ENCODE results near the gene ROR2. TPM values are rescaled to one million over a fixed set of nuclear protein-coding genes. Genes with fewer than 3 reads are reported as not detected.

Gene ROR2
- total RNA-seq, 1 donor from 2014 or later = not detected

DNA sequence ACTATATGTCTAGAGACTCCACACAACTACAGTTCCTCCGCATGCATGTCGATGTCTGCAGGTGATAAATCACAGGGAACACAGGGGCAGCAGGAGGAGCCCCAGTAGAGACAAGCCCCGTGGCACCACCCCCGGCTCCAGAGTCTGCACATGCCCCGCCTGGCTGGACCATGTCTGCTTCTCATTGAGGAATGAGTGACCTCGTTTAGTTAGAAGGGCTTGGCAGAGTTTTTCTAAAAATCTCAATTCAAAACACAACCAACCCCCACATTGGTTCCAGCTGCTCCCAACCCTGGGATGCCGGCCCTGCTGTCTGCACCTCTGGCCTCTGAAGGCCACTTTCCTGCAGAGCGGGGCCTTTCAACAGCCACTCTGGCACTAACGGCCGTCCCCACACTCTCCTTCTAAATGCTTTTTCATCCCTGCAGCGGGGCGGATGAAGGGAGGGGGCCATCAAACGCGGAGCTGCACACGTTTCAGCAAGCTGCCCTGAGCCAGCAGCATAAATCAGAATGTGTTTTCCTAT, 106.3 kb downstream of the ROR2 start:
- Mint-ChIP-seq H3K4me1 (ENCODE audit: low read depth) (peaks cover 18% of the 10 kb centered on the region), H3K36me3 (ENCODE audit: low read depth) (no peaks in the 10 kb centered on the region), H3K27me3 (ENCODE audit: low read depth) (peaks cover 18% of the 10 kb centered on the region), H3K4me3 (ENCODE audit: low read depth) (no peak overlapping the region), H3K9me3 (no peaks in the 10 kb centered on the region), H3K27ac (no peak overlapping the region)
- DNase-seq (ENCODE audit: low spot score) = no peak
- intact Hi-C loops (cut with micrococcal nuclease) = no loop called here

DNA sequence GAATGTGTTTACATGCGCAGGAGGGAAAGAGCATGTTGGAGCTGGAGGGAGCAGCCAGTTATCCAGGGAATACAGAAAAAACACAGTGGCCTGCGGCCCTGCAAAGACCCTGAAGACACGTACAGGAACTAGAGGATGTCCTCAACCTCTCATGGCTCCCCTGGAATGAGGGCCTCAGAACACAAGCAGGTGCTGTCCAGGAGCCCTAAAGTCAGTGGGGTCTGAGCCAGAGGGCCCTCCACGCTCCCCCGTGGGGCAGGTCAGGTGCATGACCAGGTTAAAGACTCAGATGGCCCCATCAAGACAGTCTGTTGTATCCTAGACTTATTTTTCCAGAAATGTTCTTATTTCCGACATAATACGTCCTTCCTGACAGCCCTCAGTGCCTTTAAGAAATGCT, 106.9 kb downstream of the ROR2 start:
- Mint-ChIP-seq H3K27me3 (ENCODE audit: low read depth) (peaks cover 17% of the 10 kb centered on the region), H3K36me3 (ENCODE audit: low read depth) (no peaks in the 10 kb centered on the region), H3K9me3 (no peaks in the 10 kb centered on the region), H3K27ac (no peak overlapping the region), H3K4me1 (ENCODE audit: low read depth) (peaks cover 18% of the 10 kb centered on the region), H3K4me3 (ENCODE audit: low read depth) (no peak overlapping the region)
- DNase-seq (ENCODE audit: low spot score) = no peak
- intact Hi-C loops (cut with micrococcal nuclease) = no loop called here

DNA sequence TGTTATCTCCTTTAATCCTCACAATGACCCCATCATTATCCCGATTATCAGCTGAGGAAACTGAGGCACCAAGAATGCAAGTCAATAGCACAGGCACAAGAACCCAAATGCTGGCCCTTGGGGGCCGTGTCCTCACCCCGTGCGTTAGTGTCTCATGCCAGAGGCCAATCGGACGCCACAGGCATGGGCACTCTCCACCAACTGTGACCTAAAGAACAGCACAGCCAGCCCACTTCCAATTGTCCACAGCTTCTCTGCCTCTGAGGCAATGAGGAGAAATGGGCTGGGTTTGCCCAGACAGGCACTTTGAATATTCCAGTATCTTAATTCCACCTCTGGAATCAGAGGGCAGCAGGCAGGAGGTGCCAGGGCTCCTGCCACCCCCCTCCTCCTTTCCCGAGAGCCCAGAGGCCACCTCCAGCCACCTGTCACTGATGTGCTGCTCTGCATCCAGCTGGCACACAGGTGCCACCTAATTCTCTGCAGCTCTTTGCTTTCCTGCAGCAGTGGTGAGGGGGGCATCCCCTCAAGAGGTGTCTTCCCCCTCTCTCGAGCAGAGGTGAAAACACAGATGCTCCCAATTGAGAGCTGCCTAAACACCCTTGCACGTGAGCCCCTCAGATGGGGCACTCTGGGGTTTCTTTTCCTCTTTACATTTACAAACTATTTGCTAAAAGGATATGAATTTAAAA, 107.5 kb downstream of the ROR2 start:
- peaks cover 12% of the 10 kb centered on the region for H3K4me1 Mint-ChIP-seq (ENCODE audit: low read depth)
- no peak for DNase-seq (ENCODE audit: low spot score)
- no peaks in the 10 kb centered on the region for H3K36me3 Mint-ChIP-seq (ENCODE audit: low read depth)
- H3K27ac Mint-ChIP-seq = no peak overlapping the region
- H3K27me3 Mint-ChIP-seq (ENCODE audit: low read depth) = peaks cover 17% of the 10 kb centered on the region
- intact Hi-C loops (cut with micrococcal nuclease) = no loop called here
- H3K4me3 Mint-ChIP-seq (ENCODE audit: low read depth) = no peak overlapping the region
- no peaks in the 10 kb centered on the region for H3K9me3 Mint-ChIP-seq

DNA sequence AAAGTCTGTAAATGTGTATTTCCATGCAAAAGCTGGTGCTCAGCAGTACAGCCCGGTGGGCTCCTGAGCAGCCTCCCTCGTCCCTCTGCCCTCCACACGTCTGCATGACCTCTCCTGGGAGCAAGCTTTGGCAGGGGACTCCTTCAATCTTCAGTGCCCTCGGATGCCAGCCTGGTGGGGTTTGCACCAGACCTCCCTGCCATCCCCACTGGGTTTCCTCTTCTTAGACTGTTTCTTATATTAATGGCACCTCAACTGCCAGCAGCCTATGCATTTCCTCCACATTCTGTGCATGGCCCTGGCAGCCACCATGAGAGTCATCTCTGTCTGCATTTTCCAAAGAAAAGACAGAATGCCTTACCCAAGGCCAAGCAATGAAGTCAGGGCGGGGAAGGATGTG, 108.4 kb downstream of the ROR2 start:
- H3K27me3 Mint-ChIP-seq (ENCODE audit: low read depth) = peaks cover 17% of the 10 kb centered on the region
- peaks cover 10% of the 10 kb centered on the region for H3K4me1 Mint-ChIP-seq (ENCODE audit: low read depth)
- H3K9me3 Mint-ChIP-seq = no peaks in the 10 kb centered on the region
- no peak overlapping the region for H3K4me3 Mint-ChIP-seq (ENCODE audit: low read depth)
- DNase-seq (ENCODE audit: low spot score) = no peak
- intact Hi-C loops (cut with micrococcal nuclease) = no loop called here
- no peaks in the 10 kb centered on the region for H3K36me3 Mint-ChIP-seq (ENCODE audit: low read depth)
- no peak overlapping the region for H3K27ac Mint-ChIP-seq

DNA sequence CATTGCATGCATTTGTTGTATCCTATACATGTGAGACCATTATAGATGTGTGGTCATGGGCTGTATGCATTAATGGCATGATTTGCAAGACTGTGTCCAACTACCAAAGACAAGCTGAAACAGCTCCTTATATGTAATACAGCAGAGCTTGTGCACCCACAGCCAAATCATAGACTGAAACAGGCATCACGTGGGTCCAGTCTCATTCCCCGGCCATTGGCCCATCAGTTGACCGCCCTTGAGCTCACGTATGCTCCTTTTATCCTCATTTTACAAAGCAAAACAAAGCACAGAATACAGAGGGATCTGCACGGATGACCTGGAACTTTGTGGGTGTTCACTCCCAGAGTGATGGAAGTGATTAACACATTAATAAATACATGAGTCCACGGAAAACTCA, 109.1 kb downstream of the ROR2 start:
- intact Hi-C loops (cut with micrococcal nuclease) = no loop called here
- no peak overlapping the region for H3K4me3 Mint-ChIP-seq (ENCODE audit: low read depth)
- H3K27ac Mint-ChIP-seq = no peak overlapping the region
- no peak for DNase-seq (ENCODE audit: low spot score)
- peaks cover 10% of the 10 kb centered on the region for H3K4me1 Mint-ChIP-seq (ENCODE audit: low read depth)
- H3K27me3 Mint-ChIP-seq (ENCODE audit: low read depth) = peaks cover 12% of the 10 kb centered on the region
- H3K36me3 Mint-ChIP-seq (ENCODE audit: low read depth) = no peaks in the 10 kb centered on the region
- no peaks in the 10 kb centered on the region for H3K9me3 Mint-ChIP-seq

DNA sequence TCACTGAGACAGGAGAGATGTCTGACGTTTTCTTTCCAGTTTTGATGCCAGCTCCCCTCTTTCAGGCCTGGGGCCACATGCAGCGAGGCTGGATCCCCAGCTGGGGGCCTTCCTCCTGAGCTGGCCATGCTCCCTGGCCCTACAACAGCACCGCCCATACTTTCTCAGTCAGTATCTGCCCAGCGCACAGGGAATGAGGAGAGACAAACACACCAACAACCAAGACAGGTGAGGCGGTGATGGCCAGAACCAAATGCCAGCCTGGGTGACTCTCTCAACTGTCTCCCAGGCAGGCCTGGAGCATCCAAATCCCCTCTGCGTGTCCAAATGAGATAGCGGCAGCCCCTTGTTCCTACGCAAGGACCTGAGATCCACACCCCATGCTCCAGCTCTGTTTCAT, 109.6 kb downstream of the ROR2 start:
- intact Hi-C loops (cut with micrococcal nuclease) = no loop called here
- no peak overlapping the region for H3K4me3 Mint-ChIP-seq (ENCODE audit: low read depth)
- no peaks in the 10 kb centered on the region for H3K9me3 Mint-ChIP-seq
- peaks cover 10% of the 10 kb centered on the region for H3K4me1 Mint-ChIP-seq (ENCODE audit: low read depth)
- H3K36me3 Mint-ChIP-seq (ENCODE audit: low read depth) = no peaks in the 10 kb centered on the region
- H3K27ac Mint-ChIP-seq = no peak overlapping the region
- peaks cover 11% of the 10 kb centered on the region for H3K27me3 Mint-ChIP-seq (ENCODE audit: low read depth)
- DNase-seq (ENCODE audit: low spot score) = no peak

DNA sequence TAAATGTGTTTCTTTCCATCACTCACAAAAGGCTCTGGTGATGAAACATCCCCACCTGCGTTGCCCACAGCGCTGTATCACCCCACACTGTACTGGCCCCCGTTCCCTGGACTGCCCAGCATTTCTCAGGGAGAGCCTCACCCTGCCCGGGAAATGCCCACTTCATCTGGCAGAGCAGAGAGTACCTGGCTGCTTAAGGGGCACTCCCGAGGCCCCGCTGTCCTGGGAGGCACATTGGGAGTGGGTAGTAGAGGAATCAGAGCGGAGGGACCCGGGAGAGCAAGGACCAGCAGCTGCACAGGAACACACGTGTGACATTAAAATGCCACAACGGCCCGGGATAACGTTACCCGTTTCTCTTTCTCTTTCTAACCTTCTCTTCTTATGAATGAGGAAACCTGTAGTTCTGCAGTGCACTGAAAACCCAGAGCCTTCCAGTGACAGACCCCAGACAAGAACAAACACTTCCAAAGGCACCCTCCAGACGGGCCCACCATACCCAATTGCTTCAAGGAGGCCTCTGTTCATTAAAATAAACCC, 110.0 kb downstream of the ROR2 start:
- peaks cover 10% of the 10 kb centered on the region for H3K4me1 Mint-ChIP-seq (ENCODE audit: low read depth)
- H3K4me3 Mint-ChIP-seq (ENCODE audit: low read depth) = no peak overlapping the region
- no peaks in the 10 kb centered on the region for H3K36me3 Mint-ChIP-seq (ENCODE audit: low read depth)
- DNase-seq (ENCODE audit: low spot score) = no peak
- H3K9me3 Mint-ChIP-seq = no peaks in the 10 kb centered on the region
- peaks cover 11% of the 10 kb centered on the region for H3K27me3 Mint-ChIP-seq (ENCODE audit: low read depth)
- H3K27ac Mint-ChIP-seq = no peak overlapping the region
- intact Hi-C loops (cut with micrococcal nuclease) = no loop called here

DNA sequence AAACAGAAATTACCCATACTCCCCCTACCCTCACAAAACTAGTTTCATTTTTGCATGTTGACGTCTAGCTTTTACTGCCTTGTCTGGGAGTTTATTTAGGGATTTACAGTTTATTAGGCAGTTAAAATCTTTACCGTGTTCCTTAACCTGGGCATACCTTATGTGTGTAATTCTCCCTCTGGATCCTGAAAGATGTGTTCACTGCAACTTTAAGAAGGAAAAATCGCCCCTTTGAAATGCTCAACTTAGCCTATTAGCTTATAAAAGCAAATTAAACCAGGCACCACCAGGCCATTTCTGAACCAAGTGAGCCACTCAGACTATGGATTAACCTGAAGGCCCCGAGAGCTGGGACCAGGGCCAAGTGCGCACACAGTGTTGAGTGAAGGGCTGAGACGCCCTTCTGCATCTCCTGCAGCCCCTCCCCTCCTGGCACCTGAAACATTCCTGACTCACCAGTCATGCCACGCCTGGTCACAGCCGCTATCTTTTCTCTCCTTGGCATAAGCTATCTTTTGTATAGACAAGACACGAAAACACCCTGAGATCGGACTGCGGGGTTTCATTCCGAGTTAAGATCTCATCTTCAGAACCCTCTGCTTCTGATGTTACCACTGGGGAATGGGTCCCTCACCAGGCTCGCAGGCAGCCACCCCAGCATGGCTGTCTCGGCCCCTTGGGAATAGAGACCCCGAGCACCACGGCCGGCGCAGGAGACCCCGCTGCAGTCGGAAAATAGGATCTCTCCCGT, 111.9 kb downstream of the ROR2 start:
- no peak for DNase-seq (ENCODE audit: low spot score)
- H3K9me3 Mint-ChIP-seq = no peaks in the 10 kb centered on the region
- H3K27ac Mint-ChIP-seq = no peak overlapping the region
- H3K4me3 Mint-ChIP-seq (ENCODE audit: low read depth) = no peak overlapping the region
- H3K36me3 Mint-ChIP-seq (ENCODE audit: low read depth) = no peaks in the 10 kb centered on the region
- peaks cover 1% of the 10 kb centered on the region for H3K4me1 Mint-ChIP-seq (ENCODE audit: low read depth)
- H3K27me3 Mint-ChIP-seq (ENCODE audit: low read depth) = peaks cover 4% of the 10 kb centered on the region
- intact Hi-C loops (cut with micrococcal nuclease) = no loop called here

DNA sequence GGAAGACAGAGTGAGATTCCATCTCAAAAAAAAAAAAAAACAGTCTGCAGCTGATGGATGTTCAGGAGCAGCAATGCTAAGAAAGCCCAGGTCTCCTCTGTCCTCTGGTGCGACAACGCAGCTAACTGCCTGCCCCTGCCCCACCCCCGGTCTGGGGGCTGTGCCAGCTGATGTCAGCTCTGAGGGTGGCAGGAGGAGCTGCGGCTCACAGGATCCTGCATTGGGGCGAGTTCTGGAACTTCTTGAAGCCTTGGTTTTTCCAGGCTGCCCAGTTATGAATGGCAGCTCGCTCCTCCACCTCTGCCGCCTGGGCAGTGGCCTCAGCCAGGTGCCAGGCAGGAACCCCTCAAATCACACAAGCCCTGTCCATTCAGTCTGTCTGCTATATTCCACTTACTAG, 113.5 kb downstream of the ROR2 start:
- H3K9me3 Mint-ChIP-seq = no peaks in the 10 kb centered on the region
- no peak for DNase-seq (ENCODE audit: low spot score)
- intact Hi-C loops (cut with micrococcal nuclease) = no loop called here
- H3K27ac Mint-ChIP-seq = no peak overlapping the region
- H3K4me1 Mint-ChIP-seq (ENCODE audit: low read depth) = peaks cover 1% of the 10 kb centered on the region
- no peak overlapping the region for H3K4me3 Mint-ChIP-seq (ENCODE audit: low read depth)
- no peaks in the 10 kb centered on the region for H3K36me3 Mint-ChIP-seq (ENCODE audit: low read depth)
- H3K27me3 Mint-ChIP-seq (ENCODE audit: low read depth) = peaks cover under 1% of the 10 kb centered on the region

DNA sequence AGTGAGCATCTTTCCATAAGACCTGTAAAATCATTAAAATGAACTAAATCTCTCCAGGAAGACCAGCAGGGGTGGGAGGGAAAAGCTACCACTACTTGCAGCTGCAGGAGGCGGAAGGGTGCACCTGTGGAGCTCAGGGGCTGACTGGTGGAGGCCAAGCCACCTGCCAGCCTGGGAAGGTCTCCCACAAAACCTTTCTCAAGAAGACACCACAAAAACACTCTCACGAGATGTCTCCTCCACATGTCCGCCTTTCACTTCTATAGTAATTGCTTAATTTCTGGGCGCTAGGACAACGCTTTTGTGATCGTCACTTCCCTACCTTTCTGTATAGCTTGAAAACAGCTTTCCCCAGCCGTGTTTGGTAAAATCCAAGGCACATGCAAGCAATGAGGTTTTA, 114.4 kb downstream of the ROR2 start:
- Mint-ChIP-seq H3K36me3 (ENCODE audit: low read depth) (no peaks in the 10 kb centered on the region), H3K9me3 (no peaks in the 10 kb centered on the region), H3K27me3 (ENCODE audit: low read depth) (no peaks in the 10 kb centered on the region), H3K4me3 (ENCODE audit: low read depth) (no peak overlapping the region), H3K4me1 (ENCODE audit: low read depth) (peaks cover 1% of the 10 kb centered on the region), H3K27ac (no peak overlapping the region)
- no peak for DNase-seq (ENCODE audit: low spot score)
- intact Hi-C loops (cut with micrococcal nuclease) = no loop called here

DNA sequence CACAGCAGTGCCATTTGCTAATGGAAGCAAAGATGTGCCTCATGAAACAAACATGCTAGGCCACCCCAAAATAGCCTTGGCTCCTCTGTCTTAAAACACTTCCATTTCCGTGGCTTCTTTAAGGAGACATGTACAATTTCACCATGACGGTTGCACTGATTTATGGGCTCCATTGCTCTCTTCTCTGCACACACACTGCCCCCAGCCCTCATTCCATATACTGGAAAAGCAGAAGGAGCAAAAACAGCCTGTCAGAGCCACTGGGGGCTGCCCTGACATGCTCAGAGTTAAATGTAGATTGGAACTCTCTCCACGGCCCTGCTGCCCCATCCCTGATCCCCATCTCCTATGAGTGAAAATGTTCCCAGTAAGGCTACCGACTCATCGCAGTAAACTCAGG, 114.8 kb downstream of the ROR2 start:
- H3K4me1 Mint-ChIP-seq (ENCODE audit: low read depth) = peaks cover 1% of the 10 kb centered on the region
- no peak overlapping the region for H3K27ac Mint-ChIP-seq
- no peak for DNase-seq (ENCODE audit: low spot score)
- no peaks in the 10 kb centered on the region for H3K36me3 Mint-ChIP-seq (ENCODE audit: low read depth)
- H3K9me3 Mint-ChIP-seq = no peaks in the 10 kb centered on the region
- no peaks in the 10 kb centered on the region for H3K27me3 Mint-ChIP-seq (ENCODE audit: low read depth)
- intact Hi-C loops (cut with micrococcal nuclease) = no loop called here
- H3K4me3 Mint-ChIP-seq (ENCODE audit: low read depth) = no peak overlapping the region

DNA sequence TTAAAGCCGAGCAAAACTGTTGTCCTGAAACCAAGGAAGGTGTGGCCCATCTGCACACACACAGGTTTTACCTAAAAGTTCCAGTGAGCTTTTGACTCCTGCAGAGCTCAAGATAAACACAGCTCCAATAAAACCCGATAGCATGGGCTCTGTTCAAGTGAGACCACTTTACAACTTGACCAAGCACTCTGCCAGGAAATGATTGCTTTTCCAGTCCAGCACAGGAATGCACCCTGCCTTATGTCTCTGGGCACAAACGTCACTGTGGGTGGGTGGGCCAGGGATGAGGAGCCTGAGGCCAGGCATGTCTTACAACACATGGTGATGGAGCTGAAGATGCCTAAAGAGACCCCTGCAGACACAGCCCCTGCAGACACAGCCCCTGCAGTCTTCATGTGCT, 115.3 kb downstream of the ROR2 start:
- Mint-ChIP-seq H3K9me3 (no peaks in the 10 kb centered on the region), H3K36me3 (ENCODE audit: low read depth) (no peaks in the 10 kb centered on the region), H3K27ac (no peak overlapping the region), H3K27me3 (ENCODE audit: low read depth) (no peaks in the 10 kb centered on the region), H3K4me3 (ENCODE audit: low read depth) (no peak overlapping the region), H3K4me1 (ENCODE audit: low read depth) (no peaks in the 10 kb centered on the region)
- intact Hi-C loops (cut with micrococcal nuclease) = no loop called here
- DNase-seq (ENCODE audit: low spot score) = no peak

DNA sequence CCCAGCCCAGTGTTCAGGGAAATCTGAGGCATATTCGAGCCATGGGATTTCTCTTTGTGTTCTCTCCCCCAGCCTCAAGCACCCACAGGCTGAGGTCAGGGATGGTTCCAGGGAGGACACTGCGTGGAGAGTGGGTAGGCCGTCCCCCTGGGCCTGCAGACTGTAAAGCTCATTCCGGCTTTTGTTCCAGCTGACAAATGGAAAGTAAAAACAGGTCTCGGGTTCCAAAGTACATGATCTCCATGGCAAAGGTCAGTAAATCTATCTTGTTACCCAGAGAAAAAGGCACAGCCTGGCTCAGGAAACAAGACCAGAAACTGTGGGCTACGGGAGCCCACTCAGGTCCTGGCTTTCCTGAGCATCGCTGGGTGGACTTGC, 116.2 kb downstream of the ROR2 start:
- Mint-ChIP-seq H3K9me3 (no peaks in the 10 kb centered on the region), H3K27ac (no peak overlapping the region), H3K4me3 (ENCODE audit: low read depth) (no peak overlapping the region), H3K4me1 (ENCODE audit: low read depth) (no peaks in the 10 kb centered on the region), H3K36me3 (ENCODE audit: low read depth) (no peaks in the 10 kb centered on the region), H3K27me3 (ENCODE audit: low read depth) (peaks cover under 1% of the 10 kb centered on the region)
- intact Hi-C loops (cut with micrococcal nuclease) = no loop called here
- DNase-seq (ENCODE audit: low spot score) = no peak

Data from activated T-helper 2 cell treated with anti-CD3 and anti-CD28 coated beads, Interferon-gamma antibody, Interleukin-2, Interleukin-4, amounts not matched to agents 10 μg/mL and 5 μg/mL and 100 μg/mL, durations not matched to agents 14 hours and 24 hours and 36 hours (primary cell).